ENCODE data around the gene PTRH1. TPM values are rescaled to one million over a fixed set of nuclear protein-coding genes. Genes with fewer than 3 reads are reported as not detected.

The PTRH1 gene
- total and polyA plus RNA-seq, 10 of the 15 experiments (the other 5 are each of a cell fraction or from before 2014, with no cell fraction given): 0.69 to 38.4 (median 10.2) TPM

DNA sequence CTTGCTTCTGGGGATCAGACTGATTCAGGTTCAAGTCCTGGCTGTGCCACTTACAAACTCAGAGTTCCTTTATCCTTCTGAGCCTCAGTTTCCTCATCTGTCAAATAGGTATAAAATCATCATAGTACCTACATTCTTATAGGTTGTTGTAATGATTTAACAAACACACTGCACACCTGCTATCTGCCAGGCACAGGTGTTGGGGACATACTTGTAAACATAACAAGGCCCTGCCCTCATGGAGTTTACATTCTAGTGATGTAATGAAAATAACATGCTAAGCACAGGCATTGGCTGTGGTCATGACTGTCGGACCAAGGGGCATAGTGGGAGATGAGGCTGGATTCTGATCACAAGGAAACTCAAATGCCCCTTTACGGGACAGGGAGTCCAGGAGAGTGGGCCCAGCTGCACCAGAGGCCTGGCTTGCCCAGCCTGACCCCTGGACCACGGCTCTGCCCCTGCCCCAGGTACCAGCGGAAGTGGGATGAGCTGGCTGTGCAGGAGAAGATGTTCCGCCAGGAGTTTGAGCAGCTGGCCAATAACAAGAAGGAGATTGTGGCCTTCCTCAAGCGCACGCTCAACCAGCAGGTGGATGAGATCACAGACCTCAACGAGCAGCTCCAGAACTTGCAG lies 6.4 kb downstream of the PTRH1 start:
- no peak for ATAC-seq
- SMC1A ChIA-PET (ENCODE audit: uncharacterized antibody, unreplicated experiment): no interaction called here
- no TSS peak for BruUV-seq (replicated peaks)
- CTCF ChIA-PET: interaction anchor here (1.6 kb wide), 2 partner anchors 26 to 119 kb away, joined by 3 to 5 read pairs; partner anchors contain the start of gene TOR2A
- Histone ChIP-seq H3K27ac (ENCODE audit: control insufficient read depth, insufficient read depth) (no peak overlapping the region), H3K27me3 (replicated peaks in 1 of 2; ENCODE audit: control insufficient read depth in 2 of 2, insufficient read depth in 2 of 2, low read length in 1 of 2) (peaks cover 0 to 2% of the 10 kb centered on the region in 2 experiments; a peak in 2 of 4 replicates), H3K79me2 (ENCODE audit: control insufficient read depth, insufficient read depth, low read length) (no peaks in the 10 kb centered on the region), H3K4me2 (ENCODE audit: control insufficient read depth, insufficient read depth) (no peak overlapping the region), H3K36me3 (ENCODE audit: control insufficient read depth in 2 of 2, insufficient read depth in 2 of 2, low read length in 1 of 2) (no peaks in the 10 kb centered on the region; a peak in 1 of 4 replicates), H3K4me3 (no peak overlapping the region), H4K20me1 (ENCODE audit: control insufficient read depth, insufficient read depth) (no peaks in the 10 kb centered on the region), H3K4me1 (ENCODE audit: control insufficient read depth, insufficient read depth, low read length) (peaks cover 3% of the 10 kb centered on the region; the same call in 1 of the 2 replicates), H3K9me3 (replicated peaks; ENCODE audit: control insufficient read depth, insufficient read depth, low read length) (no peaks in the 10 kb centered on the region; the same call in 2 of the 3 replicates), H2AFZ (ENCODE audit: control insufficient read depth, low read depth, low read length) (no peak overlapping the region), H3K9ac (ENCODE audit: control insufficient read depth, insufficient read depth, low read length) (no peak overlapping the region)
- 83% methylated on average over 8 of the region's 8 CpGs for WGBS (ENCODE audit: insufficient coverage, insufficient replicate concordance, low lambda C conversion rate, missing lambda C conversion rate)
- POLR2A ChIA-PET: no interaction called here
- intact Hi-C loops (cut with micrococcal nuclease; ENCODE audit: unreplicated experiment) (no loop called here), in situ Hi-C loops (cut with MboI) (no loop called here)
- RAD21 ChIA-PET (ENCODE audit: unreplicated experiment): no interaction called here
- FAIRE-seq: no peak
- TF ChIP-seq EED (IDR thresholded peaks at IDR 0.05; ENCODE audit: low read depth) (no peak), DPF2 (IDR thresholded peaks at IDR 0.05) (no peak), RBBP5 (conservative IDR thresholded peaks at IDR 0.05) (no peak), TARDBP (IDR thresholded peaks at IDR 0.05; ENCODE audit: borderline replicate concordance) (no peak), ZNF217 (IDR thresholded peaks at IDR 0.05) (no peak), IKZF2 (IDR thresholded peaks at IDR 0.05) (no peak), STAT3 (IDR thresholded peaks at IDR 0.05; ENCODE audit: low read depth, low read length) (no peak), SPI1 (IDR thresholded peaks at IDR 0.05; ENCODE audit: borderline replicate concordance, insufficient read depth, low read depth, low read length) (no peak)
- TF ChIP-seq, protein P1, sequence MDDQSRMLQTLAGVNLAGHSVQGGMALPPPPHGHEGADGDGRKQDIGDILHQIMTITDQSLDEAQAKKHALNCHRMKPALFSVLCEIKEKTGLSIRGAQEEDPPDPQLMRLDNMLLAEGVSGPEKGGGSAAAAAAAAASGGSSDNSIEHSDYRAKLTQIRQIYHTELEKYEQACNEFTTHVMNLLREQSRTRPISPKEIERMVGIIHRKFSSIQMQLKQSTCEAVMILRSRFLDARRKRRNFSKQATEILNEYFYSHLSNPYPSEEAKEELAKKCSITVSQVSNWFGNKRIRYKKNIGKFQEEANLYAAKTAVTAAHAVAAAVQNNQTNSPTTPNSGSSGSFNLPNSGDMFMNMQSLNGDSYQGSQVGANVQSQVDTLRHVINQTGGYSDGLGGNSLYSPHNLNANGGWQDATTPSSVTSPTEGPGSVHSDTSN (IDR thresholded peaks at IDR 0.05; ENCODE audit: insufficient replicate concordance, low read depth, low read length): no peak
- TF ChIP-seq, protein P2, sequence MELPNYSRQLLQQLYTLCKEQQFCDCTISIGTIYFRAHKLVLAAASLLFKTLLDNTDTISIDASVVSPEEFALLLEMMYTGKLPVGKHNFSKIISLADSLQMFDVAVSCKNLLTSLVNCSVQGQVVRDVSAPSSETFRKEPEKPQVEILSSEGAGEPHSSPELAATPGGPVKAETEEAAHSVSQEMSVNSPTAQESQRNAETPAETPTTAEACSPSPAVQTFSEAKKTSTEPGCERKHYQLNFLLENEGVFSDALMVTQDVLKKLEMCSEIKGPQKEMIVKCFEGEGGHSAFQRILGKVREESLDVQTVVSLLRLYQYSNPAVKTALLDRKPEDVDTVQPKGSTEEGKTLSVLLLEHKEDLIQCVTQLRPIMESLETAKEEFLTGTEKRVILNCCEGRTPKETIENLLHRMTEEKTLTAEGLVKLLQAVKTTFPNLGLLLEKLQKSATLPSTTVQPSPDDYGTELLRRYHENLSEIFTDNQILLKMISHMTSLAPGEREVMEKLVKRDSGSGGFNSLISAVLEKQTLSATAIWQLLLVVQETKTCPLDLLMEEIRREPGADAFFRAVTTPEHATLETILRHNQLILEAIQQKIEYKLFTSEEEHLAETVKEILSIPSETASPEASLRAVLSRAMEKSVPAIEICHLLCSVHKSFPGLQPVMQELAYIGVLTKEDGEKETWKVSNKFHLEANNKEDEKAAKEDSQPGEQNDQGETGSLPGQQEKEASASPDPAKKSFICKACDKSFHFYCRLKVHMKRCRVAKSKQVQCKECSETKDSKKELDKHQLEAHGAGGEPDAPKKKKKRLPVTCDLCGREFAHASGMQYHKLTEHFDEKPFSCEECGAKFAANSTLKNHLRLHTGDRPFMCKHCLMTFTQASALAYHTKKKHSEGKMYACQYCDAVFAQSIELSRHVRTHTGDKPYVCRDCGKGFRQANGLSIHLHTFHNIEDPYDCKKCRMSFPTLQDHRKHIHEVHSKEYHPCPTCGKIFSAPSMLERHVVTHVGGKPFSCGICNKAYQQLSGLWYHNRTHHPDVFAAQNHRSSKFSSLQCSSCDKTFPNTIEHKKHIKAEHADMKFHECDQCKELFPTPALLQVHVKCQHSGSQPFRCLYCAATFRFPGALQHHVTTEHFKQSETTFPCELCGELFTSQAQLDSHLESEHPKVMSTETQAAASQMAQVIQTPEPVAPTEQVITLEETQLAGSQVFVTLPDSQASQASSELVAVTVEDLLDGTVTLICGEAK (IDR thresholded peaks at IDR 0.05; ENCODE audit: borderline replicate concordance): no peak
- TF ChIP-seq, protein P3, sequence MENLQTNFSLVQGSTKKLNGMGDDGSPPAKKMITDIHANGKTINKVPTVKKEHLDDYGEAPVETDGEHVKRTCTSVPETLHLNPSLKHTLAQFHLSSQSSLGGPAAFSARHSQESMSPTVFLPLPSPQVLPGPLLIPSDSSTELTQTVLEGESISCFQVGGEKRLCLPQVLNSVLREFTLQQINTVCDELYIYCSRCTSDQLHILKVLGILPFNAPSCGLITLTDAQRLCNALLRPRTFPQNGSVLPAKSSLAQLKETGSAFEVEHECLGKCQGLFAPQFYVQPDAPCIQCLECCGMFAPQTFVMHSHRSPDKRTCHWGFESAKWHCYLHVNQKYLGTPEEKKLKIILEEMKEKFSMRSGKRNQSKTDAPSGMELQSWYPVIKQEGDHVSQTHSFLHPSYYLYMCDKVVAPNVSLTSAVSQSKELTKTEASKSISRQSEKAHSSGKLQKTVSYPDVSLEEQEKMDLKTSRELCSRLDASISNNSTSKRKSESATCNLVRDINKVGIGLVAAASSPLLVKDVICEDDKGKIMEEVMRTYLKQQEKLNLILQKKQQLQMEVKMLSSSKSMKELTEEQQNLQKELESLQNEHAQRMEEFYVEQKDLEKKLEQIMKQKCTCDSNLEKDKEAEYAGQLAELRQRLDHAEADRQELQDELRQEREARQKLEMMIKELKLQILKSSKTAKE (IDR thresholded peaks at IDR 0.05; ENCODE audit: low read depth, poor library complexity, severe bottlenecking): no peak
- no peak for DNase-seq (ENCODE audit: low read depth, low spot score)

Measured in GM12878 (cell line).